GM12878 (cell line): ENCODE measurements around the gene LMO3. TPM values are rescaled to one million over a fixed set of nuclear protein-coding genes. Genes with fewer than 3 reads are reported as not detected.

Source experiments
- ATAC-seq: fragments of 200-7000 bp; cut with Tn5 transposase; 3 replicates; pipeline ENCODE4 v1.9.1; 2020; ENCODE audit warnings: mild to moderate bottlenecking, moderate library complexity
- BruUV-seq: library from RNA; stranded (reverse); fragments of 400-500 nt; replicated peaks from 2 replicates; lab custom pipeline; 2021; lab: Mats Ljungman, UMichigan
- CTCF ChIA-PET: fragments of 300-600 bp; sonication (Branson Sonifier 250); formaldehyde crosslinking; extraction: SDS; loops from one replicate; lab custom pipeline; 2021; ENCODE audit warnings: inconsistent platforms; lab: Yijun Ruan, JAX
- POLR2A ChIA-PET: fragments of 350-600 bp; formaldehyde crosslinking; extraction: SDS; loops from one replicate; lab custom pipeline; 2021; ENCODE audit warnings: inconsistent platforms; lab: Charles Lee
- RAD21 ChIA-PET: fragments of 300-600 bp; sonication (Branson Sonifier 250); formaldehyde crosslinking; loops from one replicate; lab custom pipeline; 2023; ENCODE audit warnings: antibody characterized with exemption; ENCODE audit not compliant: unreplicated experiment; lab: Charles Lee
- SMC1A ChIA-PET: fragments of 300-600 bp; sonication (Branson Sonifier 250); formaldehyde crosslinking; loops from one replicate; lab custom pipeline; 2023; ENCODE audit not compliant: unreplicated experiment, uncharacterized antibody; lab: Charles Lee
- DNase-seq: peaks from one replicate; pipeline ENCODE4 v3.0.0-alpha.2; 2011; ENCODE audit warnings: low read depth, low spot score
- FAIRE-seq: peaks from 3 replicates; lab custom pipeline; 2011; peaks lifted over from hg19 to GRCh38; lab: Jason Lieb, UNC
- H2AFZ ChIP-seq: 2 replicates; pipeline ENCODE4 v1.6.0; 2011; ENCODE audit warnings: low read depth, low read length, control low read depth; ENCODE audit not compliant: control insufficient read depth
- H3K27ac ChIP-seq: 2 replicates; pipeline ENCODE4 v1.5.1; 2011; ENCODE audit warnings: control low read depth; ENCODE audit not compliant: control insufficient read depth, insufficient read depth
- H3K27me3 ChIP-seq, 2 experiments: replicated peaks in 1 of 2; 2 replicates each; pipeline versions ENCODE4 v1.6.0 to v1.6.1; 2011; ENCODE audit warnings: low read length in 1 of 2; ENCODE audit not compliant: control insufficient read depth in 2 of 2, insufficient read depth in 2 of 2
- H3K36me3 ChIP-seq, 2 experiments: 2 replicates each; pipeline ENCODE4 v1.5.1; 2011; ENCODE audit warnings: low read length in 1 of 2; ENCODE audit not compliant: control insufficient read depth in 2 of 2, insufficient read depth in 2 of 2
- H3K4me1 ChIP-seq: 2 replicates; pipeline ENCODE4 v1.6.1; 2011; ENCODE audit warnings: mild to moderate bottlenecking, low read length, moderate library complexity, mixed read lengths; ENCODE audit not compliant: control insufficient read depth, insufficient read depth
- H3K4me2 ChIP-seq: 2 replicates; pipeline ENCODE4 v1.6.0; 2011; ENCODE audit warnings: control low read depth; ENCODE audit not compliant: control insufficient read depth, insufficient read depth
- H3K4me3 ChIP-seq: fragments of 200-600 bp; sonication (generic); 2 replicates; pipeline ENCODE4 v1.5.1; 2016
- H3K79me2 ChIP-seq: 2 replicates; pipeline ENCODE4 v1.6.0; 2011; ENCODE audit warnings: low read length; ENCODE audit not compliant: control insufficient read depth, insufficient read depth
- H3K9ac ChIP-seq: 2 replicates; pipeline ENCODE4 v1.8.0; 2011; ENCODE audit warnings: low read length, control low read depth, mixed read lengths; ENCODE audit not compliant: control insufficient read depth, insufficient read depth
- H3K9me3 ChIP-seq: replicated peaks from 3 replicates; pipeline ENCODE4 v1.5.1; 2011; ENCODE audit warnings: mild to moderate bottlenecking, low read length; ENCODE audit not compliant: control insufficient read depth, insufficient read depth
- H4K20me1 ChIP-seq: 2 replicates; pipeline ENCODE4 v1.6.0; 2011; ENCODE audit not compliant: control insufficient read depth, insufficient read depth
- ETV6 ChIP-seq, 2 experiments: fragments of 450-650 bp in 1 of 2; IDR thresholded peaks in 1 of 2; conservative IDR thresholded peaks in 1 of 2; 2 replicates each; pipeline ENCODE4 v1.6.1; 2014; ENCODE audit warnings: antibody characterized with exemption in 1 of 2, borderline replicate concordance in 1 of 2, low read depth in 1 of 2, mild to moderate bottlenecking in 1 of 2, moderate library complexity in 1 of 2
- JUNB ChIP-seq: IDR thresholded peaks from 2 replicates; pipeline ENCODE4 v1.6.1; 2016; ENCODE audit warnings: antibody characterized with exemption, mild to moderate bottlenecking
- MXI1 ChIP-seq: fragments of 150-350 bp; IDR thresholded peaks from 2 replicates; pipeline ENCODE4 v1.6.1; 2011; ENCODE audit warnings: low read depth, mild to moderate bottlenecking, inconsistent platforms, low read length, improper control_type of control experiment
- RUNX3 ChIP-seq: IDR thresholded peaks from 2 replicates; pipeline ENCODE4 v1.6.1; 2012; ENCODE audit warnings: low read length, inconsistent platforms
- TARDBP ChIP-seq: IDR thresholded peaks from 2 replicates; pipeline ENCODE4 v1.6.1; 2016; ENCODE audit warnings: borderline replicate concordance
- ZBTB40 ChIP-seq: fragments of 450-650 bp; IDR thresholded peaks from 2 replicates; pipeline ENCODE4 v1.6.1; 2016; ENCODE audit warnings: mild to moderate bottlenecking, moderate library complexity, borderline replicate concordance
- WGBS: methylation state at CpG from one replicate; pipeline ENCODE4 v1.1.6; 2016; ENCODE audit warnings: low lambda C conversion rate; ENCODE audit not compliant: insufficient replicate concordance, insufficient coverage; ENCODE audit errors: missing lambda C conversion rate; 5-methylcytosine and 5-hydroxymethylcytosine counted together
- in situ Hi-C: fragments of 300-500 bp; cut with MboI; formaldehyde crosslinking; loops from 9 replicates; pipeline ENCODE4 v1.14.3; 2018; ENCODE audit warnings: mixed read lengths
- intact Hi-C: fragments of 100-400 bp; cut with micrococcal nuclease; formaldehyde crosslinking; loops from one replicate; pipeline ENCODE4 v1.14.2; 2022; ENCODE audit not compliant: unreplicated experiment
- polyA plus RNA-seq, 11 experiments: library from polyadenylated mRNA; depleted of rRNA in 4 of 11; unstranded in 6 of 11; stranded (reverse) in 5 of 11; fragments of >200 nt; fragmentation: Nextera tagmentation in 4 of 11; fragmentation: Illumina TruSeq in 1 of 11; extraction: Ambion mirVana in 4 of 11; extraction: Trizol in 1 of 11; gene quantifications; 1 replicate in 1 of 11; 2 replicates in 10 of 11; pipeline versions ENCODE4 v1.2.1 to v1.2.3, GENCODE V29; 2011 to 2016; ENCODE audit warnings: inconsistent platforms in 2 of 11, missing spikeins in 2 of 11, low read depth in 1 of 11
- total RNA-seq, 4 experiments: library from RNA; depleted of rRNA in 3 of 4; stranded (reverse); fragments of >200 nt in 3 of 4; fragmentation: Illumina TruSeq in 1 of 4; extraction: Trizol in 1 of 4; gene quantifications; 2 replicates each; pipeline versions ENCODE4 v1.2.1 to v1.2.3, GENCODE V29; 2013 to 2021

LMO3 gene
- total and polyA plus RNA-seq, 10 of the 15 experiments (the other 5 are each of a cell fraction or from before 2014, with no cell fraction given), result 1.6 to 13.5 (median 1.9) TPM

GRCh38 chr12:16634786-16635185, 28.8 kb upstream of the LMO3 start:
- ChIA-PET CTCF (interaction anchor here (0.7 to 1.9 kb wide), 8 partner anchors 12 to 249 kb away, joined by 3 to 8 read pairs (median 4); no protein-coding TSS in a partner anchor), POLR2A (interaction anchor here (0.7 to 1.5 kb wide), 4 partner anchors 12 to 195 kb away, joined by 3 to 4 read pairs (median 3); no protein-coding TSS in a partner anchor), SMC1A (interaction anchor here (0.7 to 4.4 kb wide), 27 partner anchors 10 to 467 kb away, joined by 3 to 33 read pairs (median 4); partner anchors contain the start of gene LMO3), RAD21 (interaction anchor here (1.0 to 2.8 kb wide), 14 partner anchors 8 to 228 kb away, joined by 3 to 20 read pairs (median 4); no protein-coding TSS in a partner anchor)
- peak overlapping the region; percentile 49 for H2AFZ ChIP-seq
- WGBS, result 29% methylated on average over 1 of the region's 1 CpG
- no peak overlapping the region; the same call in 1 of the 2 replicates for H3K27ac ChIP-seq
- intact Hi-C loops, result no loop called here
- H3K4me3 ChIP-seq, result no peak overlapping the region
- no peak for ATAC-seq
- TF ChIP-seq ZBTB40, result no peak
- TF ChIP-seq ETV6 (conservative IDR thresholded peaks at IDR 0.05 in 1 of 2, IDR thresholded peaks at IDR 0.05 in 1 of 2; ENCODE audit: borderline replicate concordance in 1 of 2, low read depth in 1 of 2), result no peak
- no peak for TF ChIP-seq TARDBP
- TF ChIP-seq MXI1, result no peak
- 0 out of 2 replicates have a peak, but pooled peaks have one; percentile 20 for TF ChIP-seq RUNX3
- TF ChIP-seq JUNB, result no peak
- DNase-seq, result no peak
- no peaks in the 10 kb centered on the region; the same call in 1 of the 3 replicates for H3K9me3 ChIP-seq
- H3K36me3 ChIP-seq, result no peaks in the 10 kb centered on the region
- no peak for FAIRE-seq
- H3K27me3 ChIP-seq, result no peaks in the 10 kb centered on the region
- H3K9ac ChIP-seq, result no peak overlapping the region
- H3K79me2 ChIP-seq, result no peaks in the 10 kb centered on the region
- in situ Hi-C loops, result loop anchor here (25.0 kb wide), 1 partner anchor 1872 kb away; a partner anchor contains a TSS
- BruUV-seq, result no TSS peak
- H3K4me1 ChIP-seq, result no peaks in the 10 kb centered on the region
- no peaks in the 10 kb centered on the region for H4K20me1 ChIP-seq
- H3K4me2 ChIP-seq, result no peak overlapping the region
